ENCODE measurements around the gene B3GNT9. TPM values are rescaled to one million over a fixed set of nuclear protein-coding genes. Genes with fewer than 3 reads are reported as not detected.

The B3GNT9 gene
- total RNA-seq, 1 donor from 2014 or later, result 5.1 TPM

- H3K27ac Mint-ChIP-seq (ENCODE audit: unreplicated experiment), result no peak overlapping the region
- no peak for TF ChIP-seq CTCF (conservative IDR thresholded peaks at IDR 0.05)
- DNase-seq (ENCODE audit: low read depth, low spot score), result no peak
- H3K4me3 Mint-ChIP-seq, result no peak overlapping the region
- H3K27me3 Mint-ChIP-seq (ENCODE audit: low read depth), result no peaks in the 10 kb centered on the region
- no peaks in the 10 kb centered on the region for H3K9me3 Mint-ChIP-seq
- H3K4me1 Mint-ChIP-seq, result peaks cover 12% of the 10 kb centered on the region
- peaks cover 4% of the 10 kb centered on the region for H3K36me3 Mint-ChIP-seq (ENCODE audit: low read depth)
These were observed 44.9 kb downstream of the B3GNT9 start for GRCh38 chr16:67105881-67106280.

GRCh38 chr16:67105246-67105645 is 45.6 kb downstream of the B3GNT9 start:
- Mint-ChIP-seq H3K4me1 (peaks cover 7% of the 10 kb centered on the region), H3K4me3 (no peak overlapping the region), H3K27ac (ENCODE audit: unreplicated experiment) (peak overlapping the region; percentile 1), H3K36me3 (ENCODE audit: low read depth) (peaks cover 4% of the 10 kb centered on the region), H3K9me3 (no peaks in the 10 kb centered on the region), H3K27me3 (ENCODE audit: low read depth) (no peaks in the 10 kb centered on the region)
- no peak for DNase-seq (ENCODE audit: low read depth, low spot score)
- TF ChIP-seq CTCF (conservative IDR thresholded peaks at IDR 0.05), result no peak

GRCh38 chr16:67104845-67105244 is 46.0 kb downstream of the B3GNT9 start:
- no peak for TF ChIP-seq CTCF (conservative IDR thresholded peaks at IDR 0.05)
- H3K27me3 Mint-ChIP-seq (ENCODE audit: low read depth), result no peaks in the 10 kb centered on the region

GRCh38 chr16:67104061-67104460 is 46.7 kb downstream of the B3GNT9 start:
- Mint-ChIP-seq H3K27me3 (ENCODE audit: low read depth) (no peaks in the 10 kb centered on the region), H3K4me3 (peak overlapping the region; percentile 32), H3K36me3 (ENCODE audit: low read depth) (peaks cover 4% of the 10 kb centered on the region), H3K9me3 (no peaks in the 10 kb centered on the region), H3K27ac (ENCODE audit: unreplicated experiment) (no peak overlapping the region), H3K4me1 (no peaks in the 10 kb centered on the region)
- peak; percentile 7 for DNase-seq (ENCODE audit: low read depth, low spot score)
- TF ChIP-seq CTCF (conservative IDR thresholded peaks at IDR 0.05), result peak; percentile 52

More at GRCh38 chr16:67104845-67105244, 46.0 kb downstream of the B3GNT9 start:
- peak overlapping the region; percentile 1 for H3K27ac Mint-ChIP-seq (ENCODE audit: unreplicated experiment)
- no peak for DNase-seq (ENCODE audit: low read depth, low spot score)
- no peak overlapping the region for H3K4me3 Mint-ChIP-seq
- H3K9me3 Mint-ChIP-seq, result no peaks in the 10 kb centered on the region
- peaks cover 4% of the 10 kb centered on the region for H3K36me3 Mint-ChIP-seq (ENCODE audit: low read depth)
- H3K4me1 Mint-ChIP-seq, result peaks cover 6% of the 10 kb centered on the region

GRCh38 chr16:67101311-67102082 is 49.3 kb downstream of the B3GNT9 start:
- Mint-ChIP-seq H3K27me3 (ENCODE audit: low read depth) (no peaks in the 10 kb centered on the region), H3K4me1 (no peaks in the 10 kb centered on the region), H3K36me3 (ENCODE audit: low read depth) (peaks cover 4% of the 10 kb centered on the region), H3K27ac (ENCODE audit: unreplicated experiment) (no peak overlapping the region), H3K9me3 (no peaks in the 10 kb centered on the region), H3K4me3 (no peak overlapping the region)
- TF ChIP-seq CTCF (conservative IDR thresholded peaks at IDR 0.05), result no peak
- no peak for DNase-seq (ENCODE audit: low read depth, low spot score)

Data from neural crest cell (in vitro differentiated cells).